ENCODE measurements around the gene GPHN.

GPHN gene

GRCh38 chr14:66974397-66975025 lies 466.6 kb downstream of the GPHN start:
- DNase-seq, result no peak

- DNase-seq, result no peak
Measured at GRCh38 chr14:66975251-66975650, 467.3 kb downstream of the GPHN start.

DNA sequence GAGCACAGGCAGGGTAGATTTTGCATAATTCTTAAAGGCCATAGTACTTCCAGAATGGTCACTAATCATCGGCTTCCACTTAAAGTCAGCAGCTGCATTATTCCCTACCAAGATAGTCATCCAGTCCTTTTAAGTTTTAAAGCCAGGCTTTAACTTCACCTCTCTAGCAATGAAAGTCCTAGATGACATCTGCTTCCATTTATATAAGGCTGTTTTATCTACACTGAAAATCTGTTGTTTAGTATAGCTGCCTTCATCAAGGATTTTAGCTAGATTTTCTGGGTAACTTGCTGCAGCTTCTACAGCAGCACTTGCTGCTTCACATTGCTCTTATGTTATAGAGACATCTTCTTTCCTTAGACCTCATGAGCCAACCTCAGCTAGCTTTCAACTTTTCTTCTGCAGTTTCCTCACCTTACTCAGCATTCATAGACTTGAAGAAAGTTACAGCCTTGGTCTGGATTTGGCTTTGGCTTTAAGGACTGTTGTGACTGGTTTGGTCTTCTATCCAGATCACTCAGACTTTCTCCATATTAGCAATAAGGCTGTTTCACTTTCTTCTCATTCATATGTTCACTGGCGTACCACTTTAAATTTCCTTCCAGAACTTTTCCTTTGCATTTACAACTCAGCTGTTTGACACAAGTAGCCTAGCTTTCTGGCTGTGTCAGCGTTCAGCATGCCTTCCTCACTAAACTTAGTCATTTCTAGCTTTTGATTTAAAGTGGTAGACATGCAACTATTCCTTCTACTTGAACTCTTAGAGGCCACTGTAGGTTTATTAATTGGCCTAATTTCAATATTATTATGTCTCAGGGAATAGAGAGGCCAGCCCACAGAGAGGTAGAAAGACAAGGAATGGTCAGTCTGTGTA lies 471.4 kb downstream of the GPHN start:
- DNase-seq, result no peak

DNA sequence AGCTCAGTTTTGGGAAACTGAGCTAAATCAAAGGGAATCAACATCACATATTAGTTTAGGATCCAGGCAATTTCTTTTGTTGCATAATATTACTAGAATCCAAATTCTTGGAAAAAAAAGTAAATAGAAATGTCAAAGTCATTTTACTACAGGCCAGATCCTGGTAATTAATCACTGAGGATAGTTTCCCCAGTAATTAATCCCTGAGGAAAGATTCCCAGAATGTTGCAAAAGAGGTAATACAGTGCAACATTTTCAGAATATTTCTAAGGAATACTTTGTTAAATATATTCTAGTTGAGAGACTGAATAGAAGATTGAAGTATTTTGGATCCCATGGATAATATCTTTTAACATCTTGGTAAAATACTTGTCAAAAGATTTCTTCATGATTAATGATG lies 474.3 kb downstream of the GPHN start:
- no peak for DNase-seq

- no peak for DNase-seq
Measured at GRCh38 chr14:66992776-66993175, 484.8 kb downstream of the GPHN start.

DNA sequence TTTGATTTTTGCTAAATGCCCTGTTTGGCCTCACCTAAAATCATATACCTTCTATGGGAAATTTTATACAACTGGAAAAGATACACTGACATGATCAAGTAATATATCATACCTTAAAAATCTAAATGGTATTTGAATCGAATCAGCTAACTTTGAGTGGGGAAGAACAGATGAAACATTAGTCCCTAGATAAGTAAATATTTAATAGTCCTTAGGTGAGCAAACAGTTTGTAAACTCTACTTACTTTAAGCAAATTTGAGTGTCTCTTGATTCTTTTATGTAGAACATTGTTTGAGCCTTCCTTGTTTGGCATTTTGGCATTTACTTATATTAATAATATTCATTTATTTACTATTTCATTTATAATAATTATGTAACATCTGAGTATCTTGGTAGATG lies 485.6 kb downstream of the GPHN start:
- DNase-seq, result no peak

GRCh38 chr14:66998013-66998412 lies 490.1 kb downstream of the GPHN start:
- no peak for DNase-seq

GRCh38 chr14:66999978-67000377 lies 492.0 kb downstream of the GPHN start:
- no peak for DNase-seq

DNA sequence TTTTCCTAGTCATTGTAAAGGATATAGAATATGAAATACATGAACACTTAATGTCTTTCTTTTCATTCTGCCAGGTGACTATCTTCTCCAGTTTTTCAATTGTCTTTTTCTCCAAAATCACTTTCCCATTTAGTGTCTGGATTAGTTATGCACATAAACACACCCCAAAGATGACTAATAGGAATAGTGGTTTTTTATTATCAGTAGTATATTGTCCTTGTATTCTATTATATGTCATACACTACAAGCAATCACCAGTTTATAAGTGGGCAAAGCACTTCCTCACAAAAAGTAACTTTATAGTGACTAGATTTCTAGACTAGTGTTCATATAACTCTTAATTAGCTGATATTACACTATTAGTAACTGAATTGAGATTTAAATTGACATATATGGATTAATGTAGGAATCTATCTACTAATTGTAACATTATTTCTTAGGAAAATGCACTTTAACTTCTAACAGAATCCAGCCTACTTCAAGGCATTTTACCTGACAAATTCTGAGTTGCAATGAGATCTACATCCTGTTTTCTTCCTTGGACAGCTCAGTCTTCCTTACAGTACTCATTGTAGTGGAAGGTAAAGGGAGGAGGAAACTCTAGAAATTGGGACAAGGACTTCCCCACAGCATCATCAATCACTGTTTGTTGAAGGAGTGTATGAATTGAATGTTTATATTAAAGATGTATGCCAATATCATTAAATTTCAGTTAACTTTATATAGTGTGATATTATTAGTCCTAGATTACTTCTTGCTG lies 495.2 kb downstream of the GPHN start:
- no peak for DNase-seq

DNA sequence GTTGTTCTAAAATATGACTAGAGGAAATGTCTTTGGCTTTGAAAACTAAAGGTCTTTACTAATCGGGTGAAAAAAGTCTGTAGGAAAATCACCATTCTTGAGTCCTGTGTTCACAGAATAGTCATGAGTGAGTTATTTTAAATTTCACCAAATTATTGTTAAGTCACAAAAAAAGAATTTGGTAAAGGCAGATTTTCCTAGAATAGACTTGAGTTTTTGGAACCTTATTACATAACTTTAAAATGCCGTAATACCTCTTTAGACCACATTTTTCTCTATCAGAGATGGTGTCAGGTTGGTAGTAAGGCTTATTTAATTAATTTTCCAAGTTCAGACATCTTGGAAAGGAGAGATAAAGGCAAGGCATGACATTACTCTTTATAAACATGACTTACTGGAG lies 496.6 kb downstream of the GPHN start:
- no peak for DNase-seq

- DNase-seq, result no peak
Measured at GRCh38 chr14:67010602-67011001, 502.7 kb downstream of the GPHN start.

- DNase-seq, result no peak
Measured at GRCh38 chr14:67016856-67017255, 508.9 kb downstream of the GPHN start.

DNA sequence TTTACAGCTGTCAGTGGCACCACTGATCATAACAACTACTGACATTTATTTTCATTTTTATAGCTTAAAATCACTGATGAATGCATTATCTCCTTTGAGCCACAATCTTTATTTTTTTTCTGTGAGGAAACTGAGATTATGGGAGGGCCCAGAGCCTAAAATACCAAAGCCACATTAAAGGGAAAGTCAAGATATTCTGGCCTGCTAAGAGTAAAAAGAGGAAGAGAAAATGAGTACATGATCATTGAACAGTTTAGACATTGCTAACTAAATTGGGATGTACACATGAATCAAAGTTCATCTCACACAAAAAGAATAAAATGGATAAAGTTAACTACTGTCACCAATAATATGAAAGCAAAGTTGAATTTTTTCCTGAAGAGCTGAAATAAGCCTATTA lies 510.8 kb downstream of the GPHN start:
- no peak for DNase-seq

DNA sequence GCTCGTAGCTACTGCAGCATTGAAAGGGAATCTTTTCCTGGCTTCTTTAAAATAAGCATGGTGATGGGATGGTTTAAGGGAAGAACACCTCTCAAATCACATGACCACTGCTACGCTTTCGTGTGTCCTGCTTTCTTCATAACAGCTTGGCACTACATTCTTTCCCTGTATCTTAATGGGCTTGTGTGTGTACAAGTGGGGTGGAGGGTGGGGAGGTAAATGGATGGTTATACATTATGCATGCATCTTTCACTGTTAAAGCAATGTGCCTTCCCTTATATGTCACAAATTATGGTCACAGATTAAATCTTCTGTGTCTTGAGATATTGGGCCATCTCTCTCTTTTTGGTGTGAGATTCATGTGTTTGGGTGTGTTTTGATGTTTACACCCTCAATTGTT lies 511.8 kb downstream of the GPHN start:
- no peak for DNase-seq

GRCh38 chr14:67031920-67032774 lies 524.2 kb downstream of the GPHN start:
- DNase-seq, result no peak

DNA sequence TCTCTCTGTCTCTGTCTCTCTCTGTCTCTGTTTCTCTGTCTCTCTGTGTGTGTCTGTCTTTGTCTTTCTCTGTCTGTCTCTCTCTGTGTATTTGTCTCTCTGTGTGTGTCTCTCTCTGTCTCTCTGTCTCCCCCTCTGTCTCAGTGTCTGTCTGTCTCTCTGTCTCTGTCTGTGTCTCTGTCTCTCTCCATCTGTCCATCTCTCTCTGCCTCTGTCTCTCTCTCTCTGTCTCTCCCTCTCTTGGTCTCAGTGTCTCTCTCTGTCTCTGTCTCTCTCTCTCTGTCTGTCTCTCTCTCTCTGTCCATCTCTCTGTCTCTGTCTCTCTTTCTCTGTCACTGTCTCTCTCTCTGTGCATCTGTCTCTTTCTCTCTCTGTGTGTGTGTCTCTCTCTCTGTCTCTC lies 537.5 kb downstream of the GPHN start:
- no peak for DNase-seq

DNA sequence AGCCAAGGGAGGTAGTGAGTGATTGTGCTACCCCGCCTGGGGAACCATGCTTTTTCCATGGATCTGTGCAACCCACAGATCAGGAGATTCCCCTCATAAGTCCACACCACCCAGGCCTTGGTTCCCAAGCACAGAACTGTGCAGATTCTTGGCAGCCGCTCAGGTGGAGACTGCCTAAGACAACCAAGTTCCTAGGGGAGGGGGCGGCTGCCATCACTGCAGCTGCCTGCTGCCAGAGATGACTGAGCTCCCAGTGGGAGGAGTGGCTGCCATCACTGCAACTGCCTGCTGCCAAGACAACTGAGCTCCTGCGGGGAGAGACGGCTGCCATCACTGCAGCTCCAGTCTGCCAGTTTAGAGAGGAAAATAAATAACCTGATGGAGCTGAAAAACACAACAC lies 542.9 kb downstream of the GPHN start:
- DNase-seq, result no peak

DNA sequence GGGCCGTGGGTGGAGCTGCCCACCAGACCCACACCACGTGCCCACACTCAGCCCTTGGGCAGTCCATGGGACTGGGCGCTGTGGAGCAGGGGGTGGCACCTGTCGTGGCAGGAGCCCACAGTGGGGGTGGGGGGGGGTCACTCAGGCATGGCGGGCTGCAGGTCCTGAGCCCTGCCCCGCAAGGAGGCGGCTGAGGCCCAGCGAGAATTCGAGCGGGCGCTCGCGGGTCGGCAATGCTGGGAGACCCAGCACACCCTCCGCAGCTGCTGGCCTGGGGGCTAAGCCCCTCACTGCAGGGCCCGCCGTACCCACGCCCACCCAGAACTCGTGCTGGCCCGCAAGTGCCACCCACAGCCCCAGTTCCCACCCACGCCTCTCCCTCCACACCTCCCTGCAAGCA lies 548.7 kb downstream of the GPHN start:
- DNase-seq, result no peak

DNA sequence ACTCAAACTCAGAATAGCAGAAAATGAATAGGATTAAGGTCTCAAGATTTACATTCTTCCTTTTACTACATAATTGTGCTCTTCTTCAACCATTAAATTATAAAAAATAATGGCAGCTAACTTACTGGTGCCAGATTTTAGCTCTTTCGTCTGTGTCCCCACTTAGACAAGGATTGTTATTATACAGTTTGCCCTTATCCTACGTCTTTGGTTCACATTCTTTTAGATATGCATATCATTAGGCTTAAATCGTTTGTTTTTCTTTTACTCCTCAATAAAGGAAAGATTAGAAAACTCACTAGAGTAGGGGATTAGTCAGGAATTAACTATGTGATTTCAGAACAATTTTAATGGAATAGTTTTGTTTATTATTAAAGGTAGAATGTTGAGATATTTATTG lies 551.6 kb downstream of the GPHN start:
- DNase-seq, result no peak

GRCh38 chr14:67060546-67060945 lies 552.6 kb downstream of the GPHN start:
- no peak for DNase-seq

- DNase-seq, result peak; percentile 61
Measured at GRCh38 chr14:67067070-67067814, 559.3 kb downstream of the GPHN start.

DNA sequence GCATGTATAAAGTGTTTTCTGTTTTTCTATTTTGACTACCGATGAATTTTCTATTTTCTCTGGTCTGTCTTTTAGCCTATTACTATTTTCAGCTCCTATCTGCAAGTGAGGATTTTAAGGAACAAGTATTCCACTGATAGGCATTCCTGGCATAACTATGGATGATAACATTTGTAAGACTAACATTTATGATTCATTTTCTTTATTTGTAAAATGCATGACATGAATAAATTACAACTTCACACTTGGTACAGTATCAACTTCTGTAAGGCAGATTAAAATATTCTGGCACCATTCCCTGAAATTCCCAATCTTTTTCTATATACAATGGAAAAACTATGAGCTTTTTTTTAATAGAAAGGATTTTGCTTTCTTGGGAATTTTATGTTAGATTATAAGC lies 560.3 kb downstream of the GPHN start:
- DNase-seq, result no peak
